HG03025 (cell line): Measurements from ENCODE around the gene SH3BGRL3.
"Not testable (repeated sequence)": the region's sequence is repeated elsewhere in the genome, so short reads cannot be mapped to it uniquely, and the experiment has no call there.

Experiments
- ATAC-seq: cut with Tn5 transposase; IDR thresholded peaks from one replicate; pipeline ENCODE4 v1.9.1; 2021; ENCODE audit warnings: mild to moderate bottlenecking, moderate library complexity; ENCODE audit not compliant: unreplicated experiment, low FRiP score

SH3BGRL3 gene

GRCh38 chr1:26279456-26280332 is at the start of gene SH3BGRL3:
Gene SH3BGRL3 (plus strand): TSS chr1:26280086. CDS start chr1:26280156, 70 bp downstream.
- ATAC-seq: peak; percentile 57

GRCh38 chr1:26230682-26231081 is 49.2 kb upstream of the SH3BGRL3 start:
- not testable (repeated sequence) for ATAC-seq

GRCh38 chr1:26233903-26234643 is 45.8 kb upstream of the SH3BGRL3 start, which contains the start of gene CEP85:
Gene CEP85 (plus strand): TSS chr1:26234200. CDS start chr1:26239784, 5,584 bp downstream.
- ATAC-seq: peak; percentile 85

- peak; percentile 2 for ATAC-seq
Observed at GRCh38 chr1:26234644-26235370, 45.1 kb upstream of the SH3BGRL3 start.

- ATAC-seq: no peak
Observed at GRCh38 chr1:26237230-26237966, 42.5 kb upstream of the SH3BGRL3 start.

- no peak for ATAC-seq
Observed at GRCh38 chr1:26239936-26240335, 40.0 kb upstream of the SH3BGRL3 start.

- ATAC-seq: no peak
Observed at GRCh38 chr1:26252718-26253117, 27.2 kb upstream of the SH3BGRL3 start.

- no peak for ATAC-seq
Observed at GRCh38 chr1:26254404-26254803, 25.5 kb upstream of the SH3BGRL3 start.

- no peak for ATAC-seq
Observed at GRCh38 chr1:26257222-26257621, 22.7 kb upstream of the SH3BGRL3 start.

GRCh38 chr1:26259005-26259404 is 20.9 kb upstream of the SH3BGRL3 start:
- ATAC-seq: no peak

- no peak for ATAC-seq
Observed at GRCh38 chr1:26259578-26259977, 20.3 kb upstream of the SH3BGRL3 start.

- ATAC-seq: no peak
Observed at GRCh38 chr1:26263212-26263611, 16.7 kb upstream of the SH3BGRL3 start.

GRCh38 chr1:26265405-26265804 is 14.5 kb upstream of the SH3BGRL3 start:
- no peak for ATAC-seq

GRCh38 chr1:26268290-26269197 is 11.3 kb upstream of the SH3BGRL3 start:
- ATAC-seq: no peak

- no peak for ATAC-seq
Observed at GRCh38 chr1:26269198-26269550, 10.7 kb upstream of the SH3BGRL3 start.

- no peak for ATAC-seq
Observed at GRCh38 chr1:26274801-26275425, 5.0 kb upstream of the SH3BGRL3 start.

GRCh38 chr1:26275580-26276431 is 4.1 kb upstream of the SH3BGRL3 start:
- no peak for ATAC-seq

- ATAC-seq: no peak
Observed at GRCh38 chr1:26276432-26276838, 3.5 kb upstream of the SH3BGRL3 start.
